H1 (cell line): ENCODE results near the gene THUMPD2. TPM values are rescaled to one million over a fixed set of nuclear protein-coding genes. Genes with fewer than 3 reads are reported as not detected.

Experiments
- CTCF ChIA-PET: fragments of 300-600 bp; sonication (Branson Sonifier 250); formaldehyde crosslinking; loops from one replicate; lab custom pipeline; 2021; ENCODE audit not compliant: partially characterized antibody; lab: Charles Lee
- POLR2A ChIA-PET: fragments of 300-600 bp; sonication (Branson Sonifier 250); formaldehyde crosslinking; loops from one replicate; lab custom pipeline; 2021; ENCODE audit warnings: inconsistent platforms; ENCODE audit not compliant: partially characterized antibody; lab: Charles Lee
- DNase-seq, 2 experiments: peaks; one replicate each; pipeline versions ENCODE4 v3.0.0 to v3.0.0-alpha.2; 2010 to 2022; ENCODE audit warnings: low spot score in 2 of 2, low read depth in 1 of 2, mixed read lengths in 1 of 2
- FAIRE-seq: peaks from 2 replicates; lab custom pipeline; 2011; peaks lifted over from hg19 to GRCh38; lab: Jason Lieb, UNC
- H2AFZ ChIP-seq: 2 replicates; pipeline ENCODE4 v1.8.1; 2012; ENCODE audit warnings: low read length, inconsistent platforms
- H2AK5ac ChIP-seq: 2 replicates; pipeline ENCODE4 v1.6.1; 2013; ENCODE audit warnings: low read depth, low read length
- H2BK120ac ChIP-seq: replicated peaks from 2 replicates; pipeline ENCODE3; 2013; ENCODE audit warnings: low read depth, low read length, inconsistent platforms
- H2BK12ac ChIP-seq: 2 replicates; pipeline ENCODE4 v1.6.1; 2013; ENCODE audit warnings: low read depth, low read length
- H2BK15ac ChIP-seq: 2 replicates; pipeline ENCODE4 v1.6.1; 2013; ENCODE audit warnings: low read length
- H2BK20ac ChIP-seq: 2 replicates; pipeline ENCODE4 v1.6.1; 2013; ENCODE audit warnings: low read length
- H2BK5ac ChIP-seq: 2 replicates; pipeline ENCODE4 v1.6.1; 2013; ENCODE audit warnings: low read depth, low read length
- H3K14ac ChIP-seq: 2 replicates; pipeline ENCODE4 v1.6.1; 2013; ENCODE audit warnings: inconsistent platforms; ENCODE audit not compliant: insufficient read length
- H3K18ac ChIP-seq: 2 replicates; pipeline ENCODE4 v1.6.1; 2013; ENCODE audit warnings: low read length; ENCODE audit errors: extremely low read depth
- H3K23ac ChIP-seq: 2 replicates; pipeline ENCODE4 v1.6.1; 2013; ENCODE audit warnings: inconsistent platforms; ENCODE audit not compliant: insufficient read length
- H3K23me2 ChIP-seq: 2 replicates; pipeline ENCODE4 v1.6.1; 2013; ENCODE audit warnings: low read depth, low read length
- H3K27ac ChIP-seq: 2 replicates; pipeline ENCODE4 v1.6.1; 2011; ENCODE audit warnings: low read depth, low read length, inconsistent platforms
- H3K27me3 ChIP-seq, 4 experiments: replicated peaks in 1 of 4; 1 replicate in 1 of 4; 2 replicates in 3 of 4; pipeline versions ENCODE4 v1.6.1 to v1.8.1; 2011 to 2013; ENCODE audit warnings: low read length in 3 of 4, mild to moderate bottlenecking in 3 of 4, inconsistent platforms in 2 of 4, mixed read lengths in 2 of 4, moderate library complexity in 1 of 4; ENCODE audit not compliant: control insufficient read depth in 3 of 4, insufficient read depth in 3 of 4; ENCODE audit errors: extremely low read depth in 1 of 4
- H3K36me3 ChIP-seq, 4 experiments: 2 replicates each; pipeline versions ENCODE4 v1.6.1 to v1.8.1; 2011 to 2013; ENCODE audit warnings: mild to moderate bottlenecking in 4 of 4, low read length in 3 of 4, moderate library complexity in 2 of 4, control low read depth in 1 of 4, inconsistent platforms in 1 of 4; ENCODE audit not compliant: insufficient read depth in 4 of 4, control insufficient read depth in 2 of 4
- H3K4ac ChIP-seq: replicated peaks from 2 replicates; pipeline ENCODE3; 2013; ENCODE audit warnings: low read length, low read depth, mixed read lengths, inconsistent platforms; ENCODE audit not compliant: insufficient read length
- H3K4me1 ChIP-seq, 4 experiments: replicated peaks in 1 of 4; 1 replicate in 1 of 4; 2 replicates in 3 of 4; pipeline versions ENCODE4 v1.6.1 to v1.8.1; 2011 to 2013; ENCODE audit warnings: low read length in 3 of 4, inconsistent platforms in 2 of 4, mixed read lengths in 1 of 4; ENCODE audit not compliant: insufficient read depth in 4 of 4, control insufficient read depth in 3 of 4
- H3K4me2 ChIP-seq, 2 experiments: 2 replicates each; pipeline versions ENCODE4 v1.6.1 to v1.8.1; 2011 to 2013; ENCODE audit warnings: low read depth in 2 of 2, low read length in 2 of 2, control low read depth in 1 of 2, inconsistent platforms in 1 of 2, mild to moderate bottlenecking in 1 of 2; ENCODE audit not compliant: insufficient read depth in 1 of 2
- H3K4me3 ChIP-seq, 4 experiments: fragments of 200-600, 300-600 bp in 1 of 4; sonication (generic), shearing (Covaris generic), sonication (Bioruptor Twin) in 1 of 4; 2 replicates each; pipeline versions ENCODE4 v1.5.1 to v1.8.1; 2011 to 2016; ENCODE audit warnings: low read length in 4 of 4, low read depth in 3 of 4, control low read depth in 2 of 4, inconsistent platforms in 2 of 4, mild to moderate bottlenecking in 2 of 4, mixed read lengths in 1 of 4, moderate library complexity in 1 of 4; ENCODE audit not compliant: insufficient read depth in 2 of 4; ENCODE audit errors: extremely low read depth in 1 of 4
- H3K56ac ChIP-seq: replicated peaks from 2 replicates; pipeline ENCODE3; 2013; ENCODE audit warnings: low read depth, mild to moderate bottlenecking, mixed read lengths, low read length, inconsistent platforms; ENCODE audit not compliant: insufficient read length
- H3K79me1 ChIP-seq: 2 replicates; pipeline ENCODE4 v1.6.1; 2013; ENCODE audit warnings: low read depth, low read length, control low read depth
- H3K79me2 ChIP-seq, 2 experiments: 2 replicates each; pipeline versions ENCODE4 v1.6.1 to v1.8.1; 2012 to 2013; ENCODE audit warnings: low read length in 2 of 2, mild to moderate bottlenecking in 2 of 2, inconsistent platforms in 1 of 2; ENCODE audit not compliant: insufficient read depth in 2 of 2, control insufficient read depth in 1 of 2
- H3K9ac ChIP-seq, 4 experiments: replicated peaks in 1 of 4; 1 replicate in 1 of 4; 2 replicates in 3 of 4; pipeline versions ENCODE4 v1.6.1 to v1.8.1; 2011 to 2013; ENCODE audit warnings: low read depth in 3 of 4, low read length in 3 of 4, control low read depth in 2 of 4, mild to moderate bottlenecking in 2 of 4, moderate library complexity in 2 of 4, inconsistent platforms in 1 of 4; ENCODE audit errors: extremely low read depth in 1 of 4
- H3K9me3 ChIP-seq, 2 experiments: 2 replicates each; pipeline versions ENCODE4 v1.6.1 to v1.8.1; 2012 to 2013; ENCODE audit warnings: mild to moderate bottlenecking in 2 of 2, moderate library complexity in 2 of 2, control low read depth in 1 of 2, inconsistent platforms in 1 of 2, low read depth in 1 of 2, low read length in 1 of 2, mixed read lengths in 1 of 2; ENCODE audit not compliant: insufficient read depth in 2 of 2
- H4K20me1 ChIP-seq, 2 experiments: replicated peaks in 1 of 2; 2 replicates each; pipeline versions ENCODE3 to v1.8.1; 2011 to 2013; ENCODE audit warnings: inconsistent platforms in 2 of 2, low read length in 2 of 2, mild to moderate bottlenecking in 1 of 2; ENCODE audit not compliant: insufficient read depth in 2 of 2, control insufficient read depth in 1 of 2
- H4K5ac ChIP-seq: 2 replicates; pipeline ENCODE4 v1.6.1; 2013; ENCODE audit warnings: low read length, low read depth, mixed read lengths, inconsistent platforms; ENCODE audit not compliant: insufficient read length
- H4K8ac ChIP-seq: 2 replicates; pipeline ENCODE4 v1.8.0; 2013; ENCODE audit warnings: mild to moderate bottlenecking, moderate library complexity, low read length, inconsistent platforms; ENCODE audit not compliant: insufficient read depth; ENCODE audit errors: extremely low read depth
- H4K91ac ChIP-seq: replicated peaks from 2 replicates; pipeline ENCODE3; 2013; ENCODE audit warnings: low read length, mixed read lengths, inconsistent platforms; ENCODE audit not compliant: insufficient read length
- BACH1 ChIP-seq: IDR thresholded peaks from 2 replicates; pipeline ENCODE4 v1.6.1; 2012; ENCODE audit warnings: low read length, improper control_type of control experiment
- JUND ChIP-seq: IDR thresholded peaks from 2 replicates; pipeline ENCODE4 v1.6.1; 2011; ENCODE audit warnings: mild to moderate bottlenecking, improper control_type of control experiment, low read length
- KDM4A ChIP-seq: IDR thresholded peaks from one replicate; pipeline ENCODE4 v1.7.1; 2012; ENCODE audit warnings: low read depth, mild to moderate bottlenecking, moderate library complexity, low read length, inconsistent platforms; ENCODE audit not compliant: severe bottlenecking
- RAD21 ChIP-seq, 2 experiments: IDR thresholded peaks in 1 of 2; conservative IDR thresholded peaks in 1 of 2; 2 replicates each; pipeline ENCODE4 v1.6.1; 2011; ENCODE audit warnings: low read depth in 2 of 2, low read length in 2 of 2, improper control_type of control experiment in 1 of 2, inconsistent platforms in 1 of 2, mild to moderate bottlenecking in 1 of 2, moderate library complexity in 1 of 2
- SRF ChIP-seq: IDR thresholded peaks from 2 replicates; pipeline ENCODE4 v1.6.1; 2011; ENCODE audit warnings: mild to moderate bottlenecking, low read depth, low read length, moderate library complexity
- SUZ12 ChIP-seq: fragments of 200-600 bp; sonication (generic); IDR thresholded peaks from 2 replicates; pipeline ENCODE4 v1.6.1; 2012; ENCODE audit warnings: mild to moderate bottlenecking, inconsistent platforms, low read length, moderate library complexity, mixed read lengths
- TCF12 ChIP-seq: IDR thresholded peaks from 2 replicates; pipeline ENCODE4 v1.6.1; 2011; ENCODE audit warnings: low read depth, mild to moderate bottlenecking, low read length
- YY1 ChIP-seq: IDR thresholded peaks from 2 replicates; pipeline ENCODE4 v1.6.1; 2011; ENCODE audit warnings: low read depth, mild to moderate bottlenecking, low read length
- WGBS, 2 experiments: shearing (Covaris generic) in 1 of 2; methylation state at CpG; one replicate each; pipeline versions ENCODE4 v1.1.6 to v1.1.7; 2013 to 2015; ENCODE audit warnings: low lambda C conversion rate in 2 of 2, mixed read lengths in 2 of 2, inconsistent platforms in 1 of 2, low coverage in 1 of 2, missing lambda C conversion rate in 1 of 2; ENCODE audit not compliant: insufficient replicate concordance in 2 of 2, insufficient coverage in 1 of 2, insufficient read length in 1 of 2; ENCODE audit errors: extremely low coverage in 1 of 2, missing lambda C conversion rate in 1 of 2; 5-methylcytosine and 5-hydroxymethylcytosine counted together
- polyA plus RNA-seq, 7 experiments: library from polyadenylated mRNA; depleted of rRNA in 3 of 7; stranded (reverse) in 5 of 7; unstranded in 2 of 7; fragments of >200 nt in 5 of 7; fragments of 200-250 nt in 2 of 7; gene quantifications; 1 replicate in 5 of 7; 2 replicates in 1 of 7; 4 replicates in 1 of 7; pipeline versions ENCODE4 v1.2.1 to v1.2.3, GENCODE V29; 2011 to 2013; ENCODE audit warnings: missing spikeins in 2 of 7, mixed read lengths in 2 of 7
- total RNA-seq: library from RNA; stranded (reverse); fragmentation: NEBNext Ultra II Directional; extraction: Animal tissue kit (Norgen Biotek cat#: 25700); gene quantifications from 2 replicates; pipeline ENCODE4 v1.2.1, GENCODE V29; 2021
- TF ChIP-seq, protein P1 (sequence below): IDR thresholded peaks from 2 replicates; pipeline ENCODE4 v1.6.1; 2012; ENCODE audit warnings: inconsistent platforms

THUMPD2 gene
- total and polyA plus RNA-seq, 2 of the 8 experiments (the other 6 are each of a cell fraction or from before 2014, with no cell fraction given) = 8.6 to 17.0 TPM

DNA sequence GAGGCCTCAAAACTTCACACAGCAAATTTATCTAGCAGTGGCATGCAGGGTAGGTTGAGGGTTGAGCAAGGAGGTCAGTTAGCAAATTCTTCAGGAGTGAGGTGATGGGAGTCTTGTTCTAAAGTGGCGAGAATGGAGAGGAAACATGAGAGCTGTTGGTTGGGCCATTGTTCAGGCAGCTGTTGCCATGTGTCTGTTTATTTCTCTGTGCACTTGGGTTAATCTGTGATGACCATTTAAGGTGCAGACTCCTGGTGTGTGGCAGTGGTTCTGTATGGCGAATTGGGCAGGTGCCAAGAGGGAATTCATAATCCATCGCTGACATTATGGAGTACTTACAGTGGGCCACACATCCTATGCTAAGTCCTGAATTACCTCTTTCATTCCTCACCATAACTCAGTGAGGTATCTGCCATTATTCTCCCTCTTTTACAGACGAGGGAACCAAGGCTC lies 82.9 kb downstream of the THUMPD2 start:
- Histone ChIP-seq H2BK15ac (no peak overlapping the region), H3K4ac (no peak overlapping the region), H3K9me3 (peaks cover 0 to 4% of the 10 kb centered on the region in 2 experiments; a peak in 1 of 4 replicates), H3K23ac (no peak overlapping the region), H4K91ac (no peak overlapping the region), H4K20me1 (no peaks in the 10 kb centered on the region), H3K79me1 (no peaks in the 10 kb centered on the region), H2BK5ac (no peak overlapping the region), H3K4me1 (peaks cover 0 to 2% (median 0%) of the 10 kb centered on the region in 4 experiments; a peak in 2 of 7 replicates), H3K18ac (no peak overlapping the region), H3K27ac (no peak overlapping the region), H2BK12ac (no peak overlapping the region), H3K9ac (no peak overlapping the region), H2AK5ac (no peak overlapping the region), H4K5ac (no peak overlapping the region), H2AFZ (no peak overlapping the region), H2BK20ac (no peak overlapping the region), H3K4me3 (no peak overlapping the region), H4K8ac (no peak overlapping the region), H3K56ac (no peak overlapping the region), H3K79me2 (no peaks in the 10 kb centered on the region), H2BK120ac (no peak overlapping the region)
- FAIRE-seq (no peak), DNase-seq (no peak)
- WGBS, 2 experiments = 87% methylated on average over 4 of the region's 4 CpGs; no CpG with 5 or more reads in 1 of the 2 experiments
- CTCF ChIA-PET = interaction anchor here (0.8 to 1.7 kb wide), 6 partner anchors 11 to 102 kb away, joined by 3 to 9 read pairs (median 3); no protein-coding TSS in a partner anchor
- TF ChIP-seq SRF = no peak
- no peak for TF ChIP-seq RAD21 (IDR thresholded peaks at IDR 0.05 in 1 of 2, conservative IDR thresholded peaks at IDR 0.05 in 1 of 2; ENCODE audit: low read depth in 2 of 2, low read length in 2 of 2)
- no peak for TF ChIP-seq SUZ12
- TF ChIP-seq JUND = no peak
- no peak for TF ChIP-seq KDM4A
- TF ChIP-seq, protein P1, sequence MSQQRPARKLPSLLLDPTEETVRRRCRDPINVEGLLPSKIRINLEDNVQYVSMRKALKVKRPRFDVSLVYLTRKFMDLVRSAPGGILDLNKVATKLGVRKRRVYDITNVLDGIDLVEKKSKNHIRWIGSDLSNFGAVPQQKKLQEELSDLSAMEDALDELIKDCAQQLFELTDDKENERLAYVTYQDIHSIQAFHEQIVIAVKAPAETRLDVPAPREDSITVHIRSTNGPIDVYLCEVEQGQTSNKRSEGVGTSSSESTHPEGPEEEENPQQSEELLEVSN = no peak
- no peak for TF ChIP-seq TCF12
- no peak for TF ChIP-seq YY1
- no peak for TF ChIP-seq BACH1
- TF ChIP-seq, all 59 proteins: peak for 0
- POLR2A ChIA-PET = interaction anchor here (1.1 to 1.3 kb wide), 2 partner anchors 9 to 10 kb away, joined by 3 read pairs; no protein-coding TSS in a partner anchor
- H3K14ac ChIP-seq = no peak overlapping the region
- no peak overlapping the region for H3K4me2 ChIP-seq
- H3K27me3 ChIP-seq = no peaks in the 10 kb centered on the region; a peak in 1 of 7 replicates
- H3K36me3 ChIP-seq = peaks cover 0 to 2% (median 0%) of the 10 kb centered on the region in 4 experiments; a peak in 2 of 8 replicates
- no peaks in the 10 kb centered on the region for H3K23me2 ChIP-seq
